Endothelial cell (in vitro differentiated cells): ENCODE measurements around the gene CTLA4. TPM values are rescaled to one million over a fixed set of nuclear protein-coding genes. Genes with fewer than 3 reads are reported as not detected.

Experiments
- DNase-seq: peaks from one replicate; pipeline ENCODE4 v3.0.0; 2021; ENCODE audit warnings: low spot score
- H3K27ac Mint-ChIP-seq: one replicate; pipeline ENCODE4 v1.8.0; 2021; ENCODE audit warnings: mixed read lengths, inconsistent platforms; ENCODE audit not compliant: unreplicated experiment
- H3K27me3 Mint-ChIP-seq: one replicate; pipeline ENCODE4 v1.8.0; 2021; ENCODE audit warnings: mild to moderate bottlenecking, moderate library complexity, mixed read lengths, inconsistent platforms; ENCODE audit not compliant: unreplicated experiment
- H3K36me3 Mint-ChIP-seq: one replicate; pipeline ENCODE4 v1.8.0; 2021; ENCODE audit warnings: mild to moderate bottlenecking, low read depth, mixed read lengths, inconsistent platforms; ENCODE audit not compliant: unreplicated experiment
- H3K4me1 Mint-ChIP-seq: one replicate; pipeline ENCODE4 v1.8.0; 2021; ENCODE audit warnings: mild to moderate bottlenecking, mixed read lengths, inconsistent platforms; ENCODE audit not compliant: unreplicated experiment
- H3K4me3 Mint-ChIP-seq: one replicate; pipeline ENCODE4 v1.8.0; 2021; ENCODE audit warnings: mild to moderate bottlenecking, mixed read lengths, inconsistent platforms; ENCODE audit not compliant: unreplicated experiment
- H3K9me3 Mint-ChIP-seq: one replicate; pipeline ENCODE4 v1.8.0; 2021; ENCODE audit warnings: mixed read lengths, inconsistent platforms; ENCODE audit not compliant: unreplicated experiment
- total RNA-seq: library from RNA; stranded (reverse); fragmentation: NEBNext Ultra II Directional; extraction: Animal tissue kit (Norgen Biotek cat#: 25700); gene quantifications from one replicate; pipeline ENCODE4 v1.2.1, GENCODE V29; 2021; ENCODE audit not compliant: unreplicated experiment
- TF ChIP-seq, protein P1 (sequence below): fragments of 200-600 bp; sonication (generic); IDR thresholded peaks from one replicate; pipeline ENCODE4 v1.5.0; 2021; ENCODE audit warnings: antibody characterized with exemption; ENCODE audit not compliant: unreplicated experiment

CTLA4 gene
- total RNA-seq, 1 donor from 2014 or later: not detected

DNA sequence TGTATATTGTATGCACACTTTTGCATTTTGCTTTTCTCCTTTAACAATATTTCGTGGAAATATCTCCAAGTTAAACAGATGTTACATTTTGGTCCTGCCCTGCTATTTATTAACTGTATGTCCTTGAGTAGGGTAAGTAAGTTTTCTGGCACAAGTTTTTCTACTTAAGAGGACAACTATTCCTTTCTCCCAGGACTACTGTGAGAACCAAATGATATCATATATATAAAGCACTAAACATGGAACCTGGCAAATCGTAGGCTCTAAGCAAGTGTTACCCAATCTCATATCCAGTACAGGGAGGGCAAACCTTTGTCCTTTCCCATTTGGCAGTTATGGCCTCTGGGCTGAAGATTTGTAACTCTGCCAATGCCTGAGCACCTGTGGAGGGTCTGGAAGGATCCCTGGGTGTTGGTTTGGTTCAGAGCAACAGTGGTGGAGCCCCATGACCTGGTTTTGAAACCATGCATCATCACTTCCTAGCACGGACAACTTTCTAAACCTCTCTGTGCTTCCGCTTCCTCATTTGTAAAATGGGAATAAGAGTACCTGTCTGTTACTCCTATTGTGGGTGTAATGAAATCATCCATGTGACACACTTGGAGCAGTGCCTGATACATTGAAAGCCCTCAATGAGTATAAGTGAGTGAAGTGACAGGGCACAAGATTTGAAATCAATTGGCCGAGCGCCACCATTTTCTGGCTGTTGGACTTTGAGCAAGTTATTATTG, 40.7 kb downstream of the CTLA4 start:
- DNase-seq: no peak
- peaks cover 1% of the 10 kb centered on the region for H3K27me3 Mint-ChIP-seq
- H3K36me3 Mint-ChIP-seq: no peaks in the 10 kb centered on the region
- peaks cover 8% of the 10 kb centered on the region for H3K4me1 Mint-ChIP-seq
- H3K27ac Mint-ChIP-seq: no peak overlapping the region
- H3K9me3 Mint-ChIP-seq: no peaks in the 10 kb centered on the region
- TF ChIP-seq, protein P1, sequence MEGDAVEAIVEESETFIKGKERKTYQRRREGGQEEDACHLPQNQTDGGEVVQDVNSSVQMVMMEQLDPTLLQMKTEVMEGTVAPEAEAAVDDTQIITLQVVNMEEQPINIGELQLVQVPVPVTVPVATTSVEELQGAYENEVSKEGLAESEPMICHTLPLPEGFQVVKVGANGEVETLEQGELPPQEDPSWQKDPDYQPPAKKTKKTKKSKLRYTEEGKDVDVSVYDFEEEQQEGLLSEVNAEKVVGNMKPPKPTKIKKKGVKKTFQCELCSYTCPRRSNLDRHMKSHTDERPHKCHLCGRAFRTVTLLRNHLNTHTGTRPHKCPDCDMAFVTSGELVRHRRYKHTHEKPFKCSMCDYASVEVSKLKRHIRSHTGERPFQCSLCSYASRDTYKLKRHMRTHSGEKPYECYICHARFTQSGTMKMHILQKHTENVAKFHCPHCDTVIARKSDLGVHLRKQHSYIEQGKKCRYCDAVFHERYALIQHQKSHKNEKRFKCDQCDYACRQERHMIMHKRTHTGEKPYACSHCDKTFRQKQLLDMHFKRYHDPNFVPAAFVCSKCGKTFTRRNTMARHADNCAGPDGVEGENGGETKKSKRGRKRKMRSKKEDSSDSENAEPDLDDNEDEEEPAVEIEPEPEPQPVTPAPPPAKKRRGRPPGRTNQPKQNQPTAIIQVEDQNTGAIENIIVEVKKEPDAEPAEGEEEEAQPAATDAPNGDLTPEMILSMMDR: no peak
- H3K4me3 Mint-ChIP-seq: no peak overlapping the region

DNA sequence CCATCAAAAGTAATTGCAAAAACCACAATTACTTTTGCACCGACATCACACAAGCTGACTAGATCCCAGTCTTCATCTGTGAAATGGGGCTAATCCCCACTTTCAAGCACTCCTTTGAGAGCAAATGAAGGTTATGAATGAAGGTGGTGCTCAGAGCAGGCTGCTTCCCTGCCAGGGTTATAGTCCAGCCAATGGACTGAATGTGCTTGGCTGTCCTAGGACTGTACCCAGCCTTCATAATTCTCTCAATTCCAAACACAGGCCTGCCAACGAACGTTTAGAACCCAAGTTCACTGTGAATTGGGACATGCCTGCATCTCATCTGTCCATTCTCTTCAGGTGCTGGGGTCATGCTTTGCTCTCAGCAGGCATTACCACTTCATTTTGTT, 41.2 kb downstream of the CTLA4 start:
- H3K4me3 Mint-ChIP-seq: no peak overlapping the region
- TF ChIP-seq, protein P1: no peak
- peaks cover 1% of the 10 kb centered on the region for H3K27me3 Mint-ChIP-seq
- H3K9me3 Mint-ChIP-seq: no peaks in the 10 kb centered on the region
- H3K27ac Mint-ChIP-seq: peak overlapping the region; percentile 19
- peaks cover 8% of the 10 kb centered on the region for H3K4me1 Mint-ChIP-seq
- H3K36me3 Mint-ChIP-seq: no peaks in the 10 kb centered on the region
- no peak for DNase-seq

DNA sequence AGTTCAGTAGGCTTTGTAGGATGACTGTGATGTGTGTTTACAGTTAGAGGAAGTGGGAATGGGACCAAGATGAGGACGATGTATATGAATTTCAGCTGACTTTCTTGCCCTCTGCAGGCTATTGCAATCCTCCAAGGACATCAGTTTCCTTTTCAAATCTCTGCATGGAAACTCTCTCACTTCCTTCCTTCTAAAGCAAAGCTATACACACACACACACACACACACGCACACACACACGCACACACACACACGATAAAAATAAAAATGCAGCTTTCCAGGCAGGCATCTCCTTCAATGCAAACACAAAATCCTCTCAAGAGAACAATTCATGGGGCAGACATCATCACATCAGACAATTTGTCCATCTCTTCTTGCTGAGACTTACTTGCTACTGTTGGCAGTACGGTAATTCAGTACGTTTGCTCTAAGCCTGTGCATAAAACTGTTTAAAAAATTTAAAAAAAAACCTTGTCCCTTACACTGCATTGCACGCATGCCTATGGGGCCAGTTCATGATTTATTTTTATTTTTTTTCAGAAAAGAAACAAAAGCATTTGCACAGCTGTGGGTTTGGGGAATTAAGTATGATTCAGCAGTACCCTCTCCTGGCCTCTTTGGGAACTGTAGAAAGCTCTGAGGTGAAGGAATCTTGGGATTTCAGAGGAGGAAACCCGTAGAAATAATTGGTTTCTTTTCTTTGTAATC, 41.8 kb downstream of the CTLA4 start:
- no peaks in the 10 kb centered on the region for H3K9me3 Mint-ChIP-seq
- no peaks in the 10 kb centered on the region for H3K36me3 Mint-ChIP-seq
- peak overlapping the region; percentile 19 for H3K27ac Mint-ChIP-seq
- TF ChIP-seq, protein P1: peak; percentile 51
- peak; percentile 46 for DNase-seq
- H3K4me1 Mint-ChIP-seq: peaks cover 8% of the 10 kb centered on the region
- no peak overlapping the region for H3K4me3 Mint-ChIP-seq
- peaks cover 1% of the 10 kb centered on the region for H3K27me3 Mint-ChIP-seq

DNA sequence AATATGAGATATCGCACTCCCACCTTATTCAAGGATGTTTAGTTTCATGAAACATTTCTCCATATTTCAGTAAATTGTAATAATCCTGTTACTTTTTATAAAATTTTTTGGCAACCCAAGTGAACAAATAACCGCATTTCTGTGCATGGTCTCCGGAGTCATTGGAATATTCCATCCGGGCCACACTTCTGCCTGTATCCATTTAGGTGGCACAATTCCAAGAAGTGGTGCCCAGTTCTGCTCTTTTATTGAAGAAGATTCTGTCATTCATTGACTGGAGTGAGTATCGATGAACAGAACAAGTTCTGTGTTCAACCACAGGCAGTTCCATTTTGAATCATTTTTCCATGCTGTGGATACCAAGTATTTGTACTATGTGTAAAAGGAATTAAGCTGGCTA, 42.4 kb downstream of the CTLA4 start:
- Mint-ChIP-seq H3K36me3 (no peaks in the 10 kb centered on the region), H3K9me3 (no peaks in the 10 kb centered on the region), H3K27ac (no peak overlapping the region), H3K27me3 (peaks cover 1% of the 10 kb centered on the region), H3K4me1 (peaks cover 8% of the 10 kb centered on the region), H3K4me3 (no peak overlapping the region)
- DNase-seq: no peak
- TF ChIP-seq, protein P1: no peak

DNA sequence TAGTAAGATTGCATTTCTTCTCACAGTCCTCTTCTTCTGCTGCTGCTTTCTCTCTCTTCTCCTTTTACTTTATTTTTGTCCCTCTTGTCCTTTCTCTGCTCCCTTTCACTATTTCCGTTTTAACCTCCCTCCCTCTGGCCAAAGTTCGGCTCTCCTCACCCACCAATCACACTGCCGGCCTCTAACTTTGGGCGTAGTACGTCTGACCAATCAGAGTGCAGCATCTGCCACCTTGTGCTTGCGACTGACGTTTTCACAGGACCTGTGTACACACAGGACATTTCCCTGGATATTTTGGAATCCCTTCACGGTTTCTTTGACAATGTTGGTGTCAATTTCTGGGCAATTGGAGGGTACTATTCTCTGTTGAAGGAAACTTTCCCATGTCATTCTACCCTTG, 46.4 kb downstream of the CTLA4 start:
- Mint-ChIP-seq H3K4me3 (no peak overlapping the region), H3K4me1 (peaks cover 7% of the 10 kb centered on the region), H3K9me3 (no peaks in the 10 kb centered on the region), H3K36me3 (no peaks in the 10 kb centered on the region), H3K27ac (no peak overlapping the region), H3K27me3 (peaks cover 1% of the 10 kb centered on the region)
- DNase-seq: no peak
- TF ChIP-seq, protein P1: no peak
